GM23338 (cell line): ENCODE results near the gene EPRS1. TPM values are rescaled to one million over a fixed set of nuclear protein-coding genes. Genes with fewer than 3 reads are reported as not detected.

ENCODE experiments used
- ATAC-seq: fragments of 200-7000 bp; cut with Tn5 transposase; 3 replicates; pipeline ENCODE4 v1.9.1; 2020
- DNase-seq: peaks from one replicate; pipeline ENCODE4 v3.0.0-alpha.2; 2015; ENCODE audit warnings: low spot score
- H2AFZ ChIP-seq: fragments of 200-600 bp; sonication (generic); 2 replicates; pipeline ENCODE4 v1.8.0; 2016; ENCODE audit warnings: antibody characterized with exemption, mild to moderate bottlenecking, moderate library complexity
- H3F3A ChIP-seq: fragments of 200-600 bp; sonication (generic); replicated peaks from 2 replicates; pipeline ENCODE4 v1.8.0; 2017; ENCODE audit warnings: antibody characterized with exemption, mixed run types, low read depth
- H3K27ac ChIP-seq: fragments of 200-600 bp; sonication (generic); 2 replicates; pipeline ENCODE4 v1.6.1; 2016; ENCODE audit warnings: low read depth
- H3K27me3 ChIP-seq: fragments of 200-600 bp; sonication (generic); 2 replicates; pipeline ENCODE4 v1.8.0; 2016; ENCODE audit warnings: mild to moderate bottlenecking, mixed run types, moderate library complexity; ENCODE audit not compliant: insufficient read depth
- H3K36me3 ChIP-seq: fragments of 200-600 bp; sonication (generic); 2 replicates; pipeline ENCODE4 v1.8.0; 2016; ENCODE audit warnings: mild to moderate bottlenecking; ENCODE audit not compliant: insufficient read depth
- H3K4me1 ChIP-seq: fragments of 200-600 bp; sonication (generic); 2 replicates; pipeline ENCODE4 v1.8.0; 2016; ENCODE audit warnings: mild to moderate bottlenecking, moderate library complexity; ENCODE audit not compliant: insufficient read depth
- H3K4me2 ChIP-seq: fragments of 200-600 bp; sonication (generic); 2 replicates; pipeline ENCODE4 v1.7.1; 2017; ENCODE audit warnings: mixed run types
- H3K4me3 ChIP-seq: fragments of 200-600 bp; sonication (generic); 2 replicates; pipeline ENCODE4 v1.6.1; 2016; ENCODE audit warnings: mixed run types
- H3K79me2 ChIP-seq: fragments of 200-600 bp; sonication (generic); replicated peaks from 2 replicates; pipeline ENCODE4 v1.8.0; 2017; ENCODE audit warnings: mild to moderate bottlenecking; ENCODE audit not compliant: insufficient read depth
- H3K9me2 ChIP-seq: fragments of 200-600 bp; sonication (generic); 2 replicates; pipeline ENCODE4 v1.8.0; 2017; ENCODE audit not compliant: insufficient read depth
- H4K20me1 ChIP-seq: fragments of 200-600 bp; sonication (generic); replicated peaks from 2 replicates; pipeline ENCODE4 v1.8.0; 2017; ENCODE audit warnings: mild to moderate bottlenecking; ENCODE audit not compliant: insufficient read depth
- H3K27ac Mint-ChIP-seq: 2 replicates; pipeline ENCODE4 v1.8.0; 2020; ENCODE audit warnings: inconsistent platforms, mild to moderate bottlenecking, moderate library complexity, mixed read lengths
- H3K27me3 Mint-ChIP-seq: 3 replicates; pipeline ENCODE4 v1.8.0; 2022; ENCODE audit warnings: low read depth, mild to moderate bottlenecking, moderate library complexity, mixed read lengths, inconsistent platforms; ENCODE audit not compliant: insufficient read depth, poor library complexity
- H3K36me3 Mint-ChIP-seq: 3 replicates; pipeline ENCODE4 v1.8.0; 2021; ENCODE audit warnings: low read depth, mild to moderate bottlenecking, inconsistent platforms, moderate library complexity, mixed read lengths
- H3K4me1 Mint-ChIP-seq: 3 replicates; pipeline ENCODE4 v1.8.0; 2020; ENCODE audit warnings: mild to moderate bottlenecking, inconsistent platforms, mixed read lengths
- H3K4me3 Mint-ChIP-seq: 3 replicates; pipeline ENCODE4 v1.8.0; 2021; ENCODE audit warnings: moderate library complexity, mild to moderate bottlenecking, inconsistent platforms, mixed read lengths
- H3K9me3 Mint-ChIP-seq: 3 replicates; pipeline ENCODE4 v1.8.0; 2020; ENCODE audit warnings: moderate library complexity, mild to moderate bottlenecking, inconsistent platforms, mixed read lengths
- EZH2 ChIP-seq: fragments of 200-600 bp; sonication (generic); IDR thresholded peaks from one replicate; pipeline ENCODE4 v1.8.0; 2017; ENCODE audit warnings: antibody characterized with exemption, mild to moderate bottlenecking, low read depth; ENCODE audit not compliant: unreplicated experiment
- EZH2phosphoT487 ChIP-seq: fragments of 200-600 bp; sonication (generic); IDR thresholded peaks from one replicate; pipeline ENCODE4 v1.8.1; 2018; ENCODE audit warnings: antibody characterized with exemption; ENCODE audit not compliant: unreplicated experiment
- JUNB ChIP-seq: IDR thresholded peaks from one replicate; pipeline ENCODE4 v1.6.1; 2016; ENCODE audit warnings: antibody characterized with exemption; ENCODE audit not compliant: unreplicated experiment
- NANOG ChIP-seq: IDR thresholded peaks from 2 replicates; pipeline ENCODE4 v1.6.1; 2016; ENCODE audit warnings: antibody characterized with exemption, borderline replicate concordance
- POLR2AphosphoS5 ChIP-seq: IDR thresholded peaks from 2 replicates; pipeline ENCODE4 v1.6.1; 2016; ENCODE audit warnings: antibody characterized with exemption, low read depth
- STAT1 ChIP-seq: IDR thresholded peaks from one replicate; pipeline ENCODE4 v1.6.1; 2016; ENCODE audit warnings: antibody characterized with exemption; ENCODE audit not compliant: unreplicated experiment
- ZNF331 ChIP-seq: fragments of 250-450 bp; sonication (Bioruptor Pico); IDR thresholded peaks from 2 replicates; pipeline ENCODE4 v1.5.0; 2020; ENCODE audit warnings: low read depth, mild to moderate bottlenecking, moderate library complexity
- ZNF462 ChIP-seq: fragments of 250-450 bp; sonication (Bioruptor Pico); IDR thresholded peaks from 2 replicates; pipeline ENCODE4 v1.5.0; 2020; ENCODE audit warnings: mild to moderate bottlenecking, moderate library complexity
- polyA plus RNA-seq: library from polyadenylated mRNA; unstranded; fragments of >200 nt; fragmentation: Nextera tagmentation; extraction: Ambion mirVana; gene quantifications from 2 replicates; pipeline ENCODE4 v1.2.1, GENCODE V29; 2016
- total RNA-seq: library from RNA; depleted of rRNA; stranded (reverse); fragments of >200 nt; shearing (Covaris generic); gene quantifications from 2 replicates; pipeline ENCODE4 v1.2.3, GENCODE V29; 2014
- TF ChIP-seq, protein P1 (sequence below), 2 experiments: fragments of 200-600 bp in 1 of 2; sonication (generic) in 1 of 2; conservative IDR thresholded peaks; 2 replicates each; pipeline versions ENCODE4 v1.5.1 to v1.6.1; 2016 to 2017; ENCODE audit warnings: antibody characterized with exemption in 2 of 2, low read depth in 2 of 2, mild to moderate bottlenecking in 2 of 2, moderate library complexity in 1 of 2
- TF ChIP-seq, protein P2 (sequence below): IDR thresholded peaks from 2 replicates; pipeline ENCODE4 v1.6.1; 2016; ENCODE audit warnings: antibody characterized with exemption

Gene EPRS1
- total and polyA plus RNA-seq, 2 experiments from 2014 or later: 133 to 158 TPM

- TF ChIP-seq ZNF331 (CRISPR knock-in tag): no peak
- TF ChIP-seq EZH2phosphoT487: no peak
- TF ChIP-seq, protein P1, sequence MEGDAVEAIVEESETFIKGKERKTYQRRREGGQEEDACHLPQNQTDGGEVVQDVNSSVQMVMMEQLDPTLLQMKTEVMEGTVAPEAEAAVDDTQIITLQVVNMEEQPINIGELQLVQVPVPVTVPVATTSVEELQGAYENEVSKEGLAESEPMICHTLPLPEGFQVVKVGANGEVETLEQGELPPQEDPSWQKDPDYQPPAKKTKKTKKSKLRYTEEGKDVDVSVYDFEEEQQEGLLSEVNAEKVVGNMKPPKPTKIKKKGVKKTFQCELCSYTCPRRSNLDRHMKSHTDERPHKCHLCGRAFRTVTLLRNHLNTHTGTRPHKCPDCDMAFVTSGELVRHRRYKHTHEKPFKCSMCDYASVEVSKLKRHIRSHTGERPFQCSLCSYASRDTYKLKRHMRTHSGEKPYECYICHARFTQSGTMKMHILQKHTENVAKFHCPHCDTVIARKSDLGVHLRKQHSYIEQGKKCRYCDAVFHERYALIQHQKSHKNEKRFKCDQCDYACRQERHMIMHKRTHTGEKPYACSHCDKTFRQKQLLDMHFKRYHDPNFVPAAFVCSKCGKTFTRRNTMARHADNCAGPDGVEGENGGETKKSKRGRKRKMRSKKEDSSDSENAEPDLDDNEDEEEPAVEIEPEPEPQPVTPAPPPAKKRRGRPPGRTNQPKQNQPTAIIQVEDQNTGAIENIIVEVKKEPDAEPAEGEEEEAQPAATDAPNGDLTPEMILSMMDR (conservative IDR thresholded peaks at IDR 0.05; ENCODE audit: low read depth in 2 of 2): no peak
- TF ChIP-seq JUNB: no peak
- no peak for TF ChIP-seq POLR2AphosphoS5
- no peak for TF ChIP-seq NANOG
- TF ChIP-seq, protein P2, sequence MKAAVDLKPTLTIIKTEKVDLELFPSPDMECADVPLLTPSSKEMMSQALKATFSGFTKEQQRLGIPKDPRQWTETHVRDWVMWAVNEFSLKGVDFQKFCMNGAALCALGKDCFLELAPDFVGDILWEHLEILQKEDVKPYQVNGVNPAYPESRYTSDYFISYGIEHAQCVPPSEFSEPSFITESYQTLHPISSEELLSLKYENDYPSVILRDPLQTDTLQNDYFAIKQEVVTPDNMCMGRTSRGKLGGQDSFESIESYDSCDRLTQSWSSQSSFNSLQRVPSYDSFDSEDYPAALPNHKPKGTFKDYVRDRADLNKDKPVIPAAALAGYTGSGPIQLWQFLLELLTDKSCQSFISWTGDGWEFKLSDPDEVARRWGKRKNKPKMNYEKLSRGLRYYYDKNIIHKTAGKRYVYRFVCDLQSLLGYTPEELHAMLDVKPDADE: no peak
- TF ChIP-seq EZH2: no peak
- no peak for TF ChIP-seq STAT1
Measured at GRCh38 chr1:220003015-220003414, 43.3 kb downstream of the EPRS1 start (continued).

- Mint-ChIP-seq H3K9me3 (no peaks in the 10 kb centered on the region), H3K4me3 (no peak overlapping the region), H3K36me3 (peaks cover 59% of the 10 kb centered on the region), H3K27me3 (peaks cover 1% of the 10 kb centered on the region), H3K4me1 (no peaks in the 10 kb centered on the region), H3K27ac (no peak overlapping the region)
- no peak overlapping the region for H3K4me2 ChIP-seq
- no peaks in the 10 kb centered on the region for H3K9me2 ChIP-seq
- DNase-seq (no peak), ATAC-seq (no peak)
- peaks cover 42% of the 10 kb centered on the region for H3K36me3 ChIP-seq
- H3F3A ChIP-seq: no peaks in the 10 kb centered on the region
- no peak overlapping the region for H2AFZ ChIP-seq
- TF ChIP-seq POLR2AphosphoS5: no peak
- TF ChIP-seq ZNF331 (CRISPR knock-in tag): no peak
- H3K4me1 ChIP-seq: no peaks in the 10 kb centered on the region
- H3K27ac ChIP-seq: no peak overlapping the region
- no peaks in the 10 kb centered on the region for H3K27me3 ChIP-seq
- no peak overlapping the region for H3K4me3 ChIP-seq
- H3K79me2 ChIP-seq: no peaks in the 10 kb centered on the region
- no peaks in the 10 kb centered on the region; the same call in 1 of the 2 replicates for H4K20me1 ChIP-seq
Measured at GRCh38 chr1:220001095-220001501, 45.2 kb downstream of the EPRS1 start.

DNA sequence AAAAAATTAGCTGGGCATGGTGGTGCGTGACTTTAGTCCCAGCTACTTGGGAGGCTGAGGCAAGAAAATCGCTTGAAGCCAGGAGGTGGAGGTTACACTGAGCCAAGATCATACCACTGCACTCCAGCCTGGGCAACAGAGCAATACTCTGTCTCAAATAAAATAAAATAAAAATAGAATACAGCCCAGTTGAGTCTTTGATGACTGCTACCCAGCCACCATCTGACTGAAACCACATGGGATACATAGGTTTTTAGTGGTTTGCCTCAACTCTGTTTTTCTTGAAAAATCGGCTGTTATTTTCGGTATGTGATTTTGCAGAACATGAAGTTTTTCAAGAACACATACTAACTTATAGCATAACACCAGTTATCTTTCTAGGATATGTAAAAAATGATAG is 46.5 kb downstream of the EPRS1 start:
- Histone ChIP-seq H3K27ac (no peak overlapping the region), H3K4me2 (no peak overlapping the region), H3K4me3 (no peak overlapping the region), H4K20me1 (no peaks in the 10 kb centered on the region), H3F3A (no peaks in the 10 kb centered on the region), H3K9me2 (no peaks in the 10 kb centered on the region), H3K27me3 (no peaks in the 10 kb centered on the region), H3K36me3 (peaks cover 36% of the 10 kb centered on the region), H2AFZ (no peak overlapping the region), H3K4me1 (no peaks in the 10 kb centered on the region), H3K79me2 (no peaks in the 10 kb centered on the region)
- no peak for ATAC-seq
- H3K36me3 Mint-ChIP-seq: peaks cover 65% of the 10 kb centered on the region
- no peak for DNase-seq
- peaks cover 1% of the 10 kb centered on the region for H3K27me3 Mint-ChIP-seq
- no peaks in the 10 kb centered on the region for H3K9me3 Mint-ChIP-seq
- H3K4me3 Mint-ChIP-seq: no peak overlapping the region
- H3K4me1 Mint-ChIP-seq: no peaks in the 10 kb centered on the region
- no peak overlapping the region for H3K27ac Mint-ChIP-seq
- TF ChIP-seq ZNF462 (CRISPR knock-in tag) (no peak), ZNF331 (CRISPR knock-in tag) (no peak), JUNB (no peak), EZH2 (no peak)
- TF ChIP-seq, protein P2: no peak
